Fibroblast of pulmonary artery (primary cell): ENCODE measurements around the gene MDK.
A peak's percentile ranks its signal among the peaks of the same experiment; 100 is the strongest.
"Not testable (repeated sequence)": the region's sequence is repeated elsewhere in the genome, so short reads cannot be mapped to it uniquely, and the experiment has no call there.

Experiments used
- DNase-seq: peaks from one replicate; pipeline ENCODE4 v3.0.0-alpha.2; 2010; ENCODE audit warnings: low read depth
- H3K4me3 ChIP-seq: replicated peaks from 2 replicates; pipeline ENCODE4 v1.5.1; 2011; ENCODE audit warnings: low read depth, mild to moderate bottlenecking, control low read depth, low read length, moderate library complexity
- CTCF ChIP-seq: IDR thresholded peaks from 2 replicates; pipeline ENCODE4 v1.5.1; 2011; ENCODE audit warnings: mild to moderate bottlenecking, control low read depth, low read length, inconsistent platforms; ENCODE audit errors: missing control alignments

The MDK gene

GRCh38 chr11:46366661-46367161 is 14.8 kb upstream of the MDK start:
- no peak for DNase-seq
- H3K4me3 ChIP-seq = no peak overlapping the region
- no peak for TF ChIP-seq CTCF

GRCh38 chr11:46367244-46367915 is 14.1 kb upstream of the MDK start:
- DNase-seq = peak; percentile 57
- H3K4me3 ChIP-seq = no peak overlapping the region
- peak; percentile 72 for TF ChIP-seq CTCF

GRCh38 chr11:46367916-46368267 is 13.6 kb upstream of the MDK start:
- DNase-seq = no peak
- H3K4me3 ChIP-seq = no peak overlapping the region
- no peak for TF ChIP-seq CTCF

GRCh38 chr11:46369458-46370152 is 11.9 kb upstream of the MDK start:
- H3K4me3 ChIP-seq = no peak overlapping the region
- TF ChIP-seq CTCF = peak; percentile 95
- DNase-seq = peak; percentile 80

- no peak overlapping the region for H3K4me3 ChIP-seq
- TF ChIP-seq CTCF = no peak
- DNase-seq = no peak
These were observed 11.2 kb upstream of the MDK start for GRCh38 chr11:46370253-46370652.

GRCh38 chr11:46371262-46371661 is 10.2 kb upstream of the MDK start:
- not testable (repeated sequence) for DNase-seq, H3K4me3 ChIP-seq

GRCh38 chr11:46372086-46372485 is 9.4 kb upstream of the MDK start:
- DNase-seq = no peak
- H3K4me3 ChIP-seq = no peak overlapping the region
- TF ChIP-seq CTCF = no peak

GRCh38 chr11:46372501-46372900 is 9.0 kb upstream of the MDK start:
- DNase-seq, H3K4me3 ChIP-seq: not testable (repeated sequence)
